Heart left ventricle (tissue), 16 donors: ENCODE data around the gene GPR179. TPM values are rescaled to one million over a fixed set of nuclear protein-coding genes. Genes with fewer than 3 reads are reported as not detected.
A peak's percentile ranks its signal among the peaks of the same experiment; 100 is the strongest.
"Not testable (repeated sequence)": the region's sequence is repeated elsewhere in the genome, so short reads cannot be mapped to it uniquely, and the experiment has no call there.

Source experiments
- ATAC-seq, 4 donors: fragments of 200-7000 bp; cut with Tn5 transposase; one replicate each; pipeline ENCODE4 v1.9.1; 2020 to 2022; ENCODE audit warnings: moderate library complexity in 4 of 4, mild to moderate bottlenecking in 3 of 4, moderate number of reproducible peaks in 1 of 4
- DNase-seq, 5 donors: peaks; one replicate each; pipeline ENCODE4 v3.0.0-alpha.2; 2020
- H3K27ac ChIP-seq, 12 donors: fragments of 200-600 bp; sonication (generic) in 4 of 12; one replicate each; pipeline versions ENCODE4 v1.5.0 to v1.8.0; 2016 to 2022; ENCODE audit warnings: mild to moderate bottlenecking in 2 of 12
- H3K27me3 ChIP-seq, 9 donors: fragments of 200-600 bp; sonication (generic) in 2 of 9; one replicate each; pipeline versions ENCODE4 v1.5.1 to v1.8.0; 2016 to 2022; ENCODE audit warnings: mild to moderate bottlenecking in 3 of 9
- H3K36me3 ChIP-seq, 9 donors: fragments of 200-600 bp; sonication (generic) in 2 of 9; one replicate each; pipeline versions ENCODE4 v1.5.0 to v1.8.0; 2018 to 2022; ENCODE audit warnings: mild to moderate bottlenecking in 2 of 9
- H3K4me1 ChIP-seq, 12 donors: fragments of 200-600 bp; sonication (generic) in 4 of 12; one replicate each; pipeline versions ENCODE4 v1.5.0 to v1.8.0; 2016 to 2022; ENCODE audit warnings: mild to moderate bottlenecking in 3 of 12
- H3K4me3 ChIP-seq, 12 donors: fragments of 200-600 bp; sonication (generic) in 4 of 12; one replicate each; pipeline versions ENCODE4 v1.5.0 to v1.8.0; 2017 to 2022; ENCODE audit warnings: mild to moderate bottlenecking in 9 of 12, moderate library complexity in 4 of 12
- H3K9me3 ChIP-seq, 12 donors: fragments of 200-600 bp; sonication (generic) in 4 of 12; one replicate each; pipeline versions ENCODE4 v1.5.0 to v1.8.0; 2016 to 2022; ENCODE audit warnings: mild to moderate bottlenecking in 1 of 12
- POLR2A ChIP-seq, 2 donors: fragments of 450-650 bp; IDR thresholded peaks; one replicate each; pipeline ENCODE4 v1.6.1; 2017; ENCODE audit warnings: antibody characterized with exemption in 2 of 2, mild to moderate bottlenecking in 2 of 2, moderate library complexity in 2 of 2
- WGBS, 4 donors: extraction: QIAGEN DNeasy Blood & Tissue Kit in 2 of 4; methylation state at CpG; one replicate each; pipeline versions ENCODE4 v1.1.5 to v1.1.7; 2013 to 2018; 5-methylcytosine and 5-hydroxymethylcytosine counted together
- intact Hi-C, 10 donors: fragments of 100-400 bp; cut with DNase I; formaldehyde crosslinking; loops; one replicate each; pipeline versions ENCODE4 v1.11.1 to v1.14.2; 2022
- polyA plus RNA-seq, 2 donors: library from polyadenylated mRNA; stranded (reverse); fragments of 200-250 nt; gene quantifications; one replicate each; pipeline ENCODE4 v1.2.3, GENCODE V29; 2013
- total RNA-seq, 9 donors: library from RNA; depleted of rRNA in 2 of 9; stranded (reverse); fragments of >200 nt in 2 of 9; fragmentation: NEBNext Ultra II Directional in 3 of 9; extraction: Animal tissue kit (Norgen Biotek cat#: 25700) in 3 of 9; gene quantifications; one replicate each; pipeline versions ENCODE4 v1.1.0 to v1.2.4, GENCODE V29; 2016 to 2023
- TF ChIP-seq, protein P1 (sequence below), 12 donors: fragments of 200-600 bp; sonication (generic) in 4 of 12; IDR thresholded peaks; one replicate each; pipeline versions ENCODE4 v1.5.0 to v1.8.0; 2018 to 2022; ENCODE audit warnings: antibody characterized with exemption in 12 of 12, mild to moderate bottlenecking in 5 of 12
- donor health status: ischemic (EF 13 %, LVEDD 7.1; RV severe dilation, severe dysfunction).
- donor health status: healthy with polysubstance abuse.
- donor health status: DM: no; HTN: yes; CAD: no.
- donor health status: DM: no; HTN: no; CAD: no.
- donor health status: ischemic (EF 25% LVEDD 6.9; RV normal size, moderate dysfunction).
- donor health status: ischemic (EF 25% LVEDD 5.7; RV mildly dilated, moderate dysfunction).
- donor health status: healthy.
- donor health status: DM: yes; HTN: yes; CAD: no.
- donor health status: ischemic (EF 35%, LVEDD 5.7; RV mildly dilated, moderate dysfunction).
- donor health status: nonischemic (EF 11% LVEDD 7.7; RV severe dilation, severe dysfunction).
- donor health status: DM: yes; HTN: yes; CAD: no.
- donor health status: PGD.
- donor health status: ischemic (EF 29% LVEDD 5.4; RV normal size, mild dysfunction).
- donor health status: nonischemic (EF 23%, LVEDD 6.1; RV moderate dilation, normal function).

The GPR179 gene
- total and polyA plus RNA-seq, 11 donors = 0.03 to 0.25 (median 0.07) TPM; not detected in 5

DNA sequence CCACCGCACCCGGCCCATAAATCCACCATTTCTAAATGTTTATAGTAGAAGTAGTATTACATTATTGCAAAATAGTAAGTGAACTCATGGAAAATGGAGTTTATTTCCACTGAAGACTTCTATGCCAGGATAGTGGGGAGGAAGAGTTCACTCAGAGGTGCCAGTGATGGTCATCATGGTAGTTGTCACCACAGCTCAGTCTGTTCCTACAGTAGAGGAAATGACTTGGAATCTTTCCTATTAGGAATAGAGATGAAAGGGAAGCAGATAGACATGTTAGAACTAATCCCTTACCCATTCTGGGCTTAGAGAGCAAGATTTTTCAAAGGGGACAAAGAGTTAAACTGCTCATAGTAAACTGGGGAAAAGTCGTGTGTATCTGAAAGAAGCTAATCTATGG, 26.7 kb downstream of the GPR179 start:
- Histone ChIP-seq H3K36me3 (peaks cover 0 to 70% (median 40%) of the 10 kb centered on the region in 9 donors), H3K4me3 (no peak overlapping the region), H3K27me3 (no peaks in the 10 kb centered on the region), H3K27ac (no peak overlapping the region), H3K9me3 (no peaks in the 10 kb centered on the region), H3K4me1 (no peaks in the 10 kb centered on the region)
- DNase-seq (no peak), ATAC-seq (no peak)
- intact Hi-C loops = no loop called here
- 83 to 88% (median 86%) methylated on average over 3 of the region's 3 CpGs for WGBS, 4 donors
- TF ChIP-seq POLR2A (IDR thresholded peaks at IDR 0.05) = no peak
- TF ChIP-seq, protein P1, sequence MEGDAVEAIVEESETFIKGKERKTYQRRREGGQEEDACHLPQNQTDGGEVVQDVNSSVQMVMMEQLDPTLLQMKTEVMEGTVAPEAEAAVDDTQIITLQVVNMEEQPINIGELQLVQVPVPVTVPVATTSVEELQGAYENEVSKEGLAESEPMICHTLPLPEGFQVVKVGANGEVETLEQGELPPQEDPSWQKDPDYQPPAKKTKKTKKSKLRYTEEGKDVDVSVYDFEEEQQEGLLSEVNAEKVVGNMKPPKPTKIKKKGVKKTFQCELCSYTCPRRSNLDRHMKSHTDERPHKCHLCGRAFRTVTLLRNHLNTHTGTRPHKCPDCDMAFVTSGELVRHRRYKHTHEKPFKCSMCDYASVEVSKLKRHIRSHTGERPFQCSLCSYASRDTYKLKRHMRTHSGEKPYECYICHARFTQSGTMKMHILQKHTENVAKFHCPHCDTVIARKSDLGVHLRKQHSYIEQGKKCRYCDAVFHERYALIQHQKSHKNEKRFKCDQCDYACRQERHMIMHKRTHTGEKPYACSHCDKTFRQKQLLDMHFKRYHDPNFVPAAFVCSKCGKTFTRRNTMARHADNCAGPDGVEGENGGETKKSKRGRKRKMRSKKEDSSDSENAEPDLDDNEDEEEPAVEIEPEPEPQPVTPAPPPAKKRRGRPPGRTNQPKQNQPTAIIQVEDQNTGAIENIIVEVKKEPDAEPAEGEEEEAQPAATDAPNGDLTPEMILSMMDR (IDR thresholded peaks at IDR 0.05) = no peak

DNA sequence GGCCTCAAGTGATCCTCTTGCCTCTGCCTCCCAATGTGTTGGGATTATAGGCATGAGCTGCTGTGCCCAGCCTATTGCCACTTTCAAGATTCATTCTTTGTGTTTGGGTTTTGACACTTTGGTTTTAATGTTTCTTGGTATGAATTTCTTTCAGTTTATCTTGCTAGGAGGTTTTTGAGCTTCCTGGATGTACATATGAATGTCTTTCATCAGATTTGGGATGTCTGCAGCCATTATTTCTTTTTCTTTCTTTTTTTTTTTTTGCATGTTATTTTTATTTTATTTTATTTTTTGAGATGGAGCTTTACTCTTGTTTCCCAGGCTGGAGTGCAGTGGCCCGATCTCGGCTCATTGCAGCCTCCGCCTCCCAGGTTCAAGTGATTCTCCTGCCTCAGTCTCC, 28.3 kb downstream of the GPR179 start:
- no peaks in the 10 kb centered on the region for H3K4me1 ChIP-seq
- TF ChIP-seq, protein P1 (IDR thresholded peaks at IDR 0.05) = no peak
- TF ChIP-seq POLR2A (IDR thresholded peaks at IDR 0.05) = no peak
- WGBS, 4 donors = 64 to 85% (median 66%) methylated on average over 3 of the region's 3 CpGs
- H3K36me3 ChIP-seq = peaks cover 0 to 72% (median 33%) of the 10 kb centered on the region in 9 donors
- no peaks in the 10 kb centered on the region for H3K9me3 ChIP-seq
- intact Hi-C loops = no loop called here
- no peak overlapping the region for H3K27ac ChIP-seq
- H3K27me3 ChIP-seq = no peaks in the 10 kb centered on the region
- H3K4me3 ChIP-seq = no peak overlapping the region
- no peak for ATAC-seq
- no peak for DNase-seq

DNA sequence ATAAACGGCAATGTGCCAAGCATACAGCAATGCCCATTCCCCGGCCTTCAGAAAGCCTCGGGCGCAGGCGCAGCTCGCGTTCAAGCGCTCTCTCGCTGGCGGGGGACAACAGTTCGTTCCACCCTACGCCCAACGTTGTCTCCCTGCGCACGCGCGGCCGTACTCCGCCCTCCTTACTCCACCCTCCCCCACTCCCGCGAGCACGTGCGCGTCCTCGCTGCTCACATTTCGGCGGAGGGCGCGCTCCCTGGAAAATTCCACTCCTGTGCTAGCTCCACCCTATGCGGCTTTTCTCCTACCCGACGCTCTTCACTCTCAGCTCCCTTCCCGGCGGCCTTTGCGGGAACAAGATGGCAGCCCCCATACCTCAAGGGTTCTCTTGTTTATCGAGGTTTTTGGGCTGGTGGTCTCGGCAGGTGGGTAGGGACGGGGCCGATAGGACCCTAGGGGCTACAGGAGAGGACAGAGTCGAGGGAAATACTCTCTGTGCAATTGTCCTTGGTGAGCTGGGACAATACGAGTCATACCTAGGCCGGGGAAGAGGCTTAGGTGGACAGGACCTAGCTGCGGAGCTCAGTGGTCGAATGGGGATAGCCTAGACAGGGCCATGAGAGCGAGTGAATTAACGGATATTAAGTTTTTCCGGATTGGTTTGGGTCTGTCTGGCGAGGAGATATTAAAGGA, 46.8 kb downstream of the GPR179 start, which contains the start of gene MRPL45:
Gene MRPL45, plus strand, starts transcription at position 335 of the 684 bp plus-strand sequence. Its CDS starts 16 bp downstream, at position 351.
- H3K4me1 ChIP-seq, intact Hi-C loops, H3K9me3 ChIP-seq, H3K27me3 ChIP-seq: not testable (repeated sequence)
- peaks cover 0 to 24% (median 10%) of the 10 kb centered on the region in 9 donors for H3K36me3 ChIP-seq
- peak within 1 kb of the TSS; percentile 29 to 70 (median 56) for H3K4me3 ChIP-seq
- H3K27ac ChIP-seq = peak within 1 kb of the TSS in 10 of 12 donors; percentile 42 to 79 (median 70)
- WGBS, 4 donors = 0 to 1% (median 1%) methylated on average over 38 to 48 of the region's 48 CpGs
- ATAC-seq (peak; percentile 99 to 100 (median 99)), DNase-seq (peak; percentile 97 to 99 (median 97))

DNA sequence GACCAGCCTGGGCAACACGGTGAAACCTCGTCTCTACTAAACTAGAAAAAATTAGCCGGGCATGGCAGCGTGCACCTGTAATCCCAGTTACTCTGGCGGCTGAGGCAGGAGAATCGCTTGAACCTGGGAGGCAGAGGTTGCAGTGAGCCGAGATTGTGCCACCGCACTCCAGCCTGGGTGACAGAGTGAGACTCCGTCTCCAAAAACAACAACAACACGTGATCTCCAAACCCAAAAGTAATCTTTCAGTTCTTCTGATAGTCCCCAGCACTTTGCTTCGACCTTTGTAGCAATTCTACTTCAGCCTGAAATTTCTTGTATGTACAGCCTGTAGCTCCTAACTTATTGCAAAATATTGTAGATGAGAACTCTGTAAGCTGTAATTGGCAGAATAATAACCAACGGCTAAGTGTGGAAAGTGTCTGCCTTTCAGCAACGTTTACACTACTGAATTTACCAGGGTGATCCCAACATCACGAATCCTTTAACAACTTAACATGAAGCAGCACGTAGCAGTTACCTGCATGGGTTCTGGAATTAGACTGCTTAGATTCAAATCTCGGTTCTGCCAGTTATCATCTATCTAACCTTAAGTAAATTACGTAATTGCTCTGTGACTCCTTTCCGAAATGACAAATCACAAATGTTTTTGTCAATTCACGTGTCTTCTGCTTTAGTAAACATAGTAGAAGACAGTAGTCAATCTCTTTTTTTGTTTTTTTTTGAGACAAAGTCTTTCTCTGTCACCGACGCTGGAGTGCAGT, 48.0 kb downstream of the GPR179 start:
- H3K4me1 ChIP-seq, intact Hi-C loops, H3K9me3 ChIP-seq, H3K27me3 ChIP-seq, ATAC-seq, DNase-seq, H3K4me3 ChIP-seq: not testable (repeated sequence)
- WGBS, 4 donors = 76 to 79% (median 77%) methylated on average over 21 of the region's 21 CpGs
- H3K27ac ChIP-seq = peak overlapping the region in 1 of 12 donors; percentile 79
- H3K36me3 ChIP-seq = peaks cover 0 to 13% (median 8%) of the 10 kb centered on the region in 9 donors

DNA sequence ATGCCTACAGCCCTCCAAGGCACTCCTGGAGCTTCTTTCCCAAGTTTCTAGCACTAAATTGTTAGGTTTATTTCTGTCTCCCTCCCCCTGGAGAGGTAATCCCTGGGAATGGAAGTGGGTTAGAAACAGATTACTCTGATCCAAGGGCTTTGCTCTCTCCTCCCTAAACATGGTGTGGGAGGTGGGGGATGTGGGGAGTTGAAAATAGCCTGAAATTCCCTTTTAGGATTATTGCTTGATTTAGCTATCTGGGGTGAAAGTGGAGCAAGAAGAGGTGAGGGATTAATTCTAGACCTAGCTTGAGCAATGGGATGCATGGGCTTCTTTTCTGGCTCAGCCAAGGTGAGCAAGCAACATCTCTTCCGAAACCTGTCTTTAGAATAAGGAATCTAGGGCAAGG, 54.0 kb downstream of the GPR179 start:
- H3K4me1 ChIP-seq, H3K27ac ChIP-seq, H3K27me3 ChIP-seq, intact Hi-C loops, H3K4me3 ChIP-seq, DNase-seq, H3K9me3 ChIP-seq, ATAC-seq, H3K36me3 ChIP-seq: not testable (repeated sequence)
- 75 to 94% (median 92%) methylated on average over 1 of the region's 1 CpG for WGBS, 4 donors
